ENCODE data around the gene RNPEPL1.

DNA sequence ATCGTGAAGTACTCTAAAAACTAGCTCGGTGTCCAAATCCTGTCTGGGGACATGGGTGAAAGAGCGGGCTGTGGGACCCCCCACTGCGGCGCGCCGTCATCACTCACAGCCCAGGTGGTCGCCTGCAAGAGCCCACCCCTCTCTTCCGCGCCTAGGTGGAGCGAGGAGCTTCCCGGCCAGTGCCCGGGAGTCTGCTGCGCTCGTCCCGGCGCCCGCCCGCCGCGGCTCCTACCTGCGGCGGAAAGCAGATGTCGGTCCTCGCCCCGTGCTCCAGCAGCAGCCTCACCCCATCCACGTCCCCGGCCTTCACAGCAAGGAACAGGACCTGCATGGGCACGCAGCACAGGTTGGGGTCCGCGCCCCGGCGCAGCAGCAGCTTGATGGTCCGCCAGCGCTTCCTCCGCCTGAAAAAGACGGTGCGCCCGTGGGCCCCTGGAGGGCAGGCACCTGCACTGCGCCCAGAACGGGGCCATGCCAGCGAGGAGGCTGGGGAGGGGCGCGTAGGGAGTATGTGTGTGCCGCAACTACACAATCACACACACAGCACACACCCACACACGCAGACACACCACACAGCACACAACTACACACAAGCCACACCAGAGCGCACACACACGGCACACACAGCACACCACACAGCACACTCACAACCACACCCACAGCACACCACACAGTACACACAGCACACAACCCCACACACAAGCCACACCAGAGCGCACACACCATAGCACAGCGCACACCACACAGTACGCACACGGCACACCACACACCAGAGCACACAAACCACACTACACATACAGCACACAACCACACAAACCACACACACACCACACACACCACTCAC, 47.9 kb upstream of the RNPEPL1 start:
- TF ChIP-seq EZH2 (IDR thresholded peaks at IDR 0.05) (no peak), POLR2AphosphoS5 (IDR thresholded peaks at IDR 0.05; ENCODE audit: borderline replicate concordance, low read depth, low read length) (no peak), FOXP2 (optimal IDR thresholded peaks at IDR 0.05; ENCODE audit: control extremely low read depth, extremely low read length, insufficient read depth) (no peak)

All from SK-N-MC (cell line).